ENCODE results near the gene RDH13.

RDH13 gene

GRCh38 chr19:55080968-55081769, 18.2 kb upstream of the RDH13 start:
- peak overlapping the region; percentile 24 to 53 for H3K4me3 ChIP-seq
- DNase-seq, result no peak
- no peaks in the 10 kb centered on the region for H3K36me3 ChIP-seq
- peaks cover 0 to 29% (median 19%) of the 10 kb centered on the region in 4 donors for H3K4me1 ChIP-seq
- H3K27me3 ChIP-seq, result peaks cover 21 to 92% of the 10 kb centered on the region in 2 donors
- no peaks in the 10 kb centered on the region for H3K9me3 ChIP-seq
- no peak overlapping the region for H3K27ac ChIP-seq
- TF ChIP-seq CTCF (IDR thresholded peaks at IDR 0.05), result no peak
- intact Hi-C loops (cut with DNase I; ENCODE audit: low total_unique reads), result no loop called here

- Histone ChIP-seq H3K36me3 (no peaks in the 10 kb centered on the region), H3K9me3 (no peaks in the 10 kb centered on the region), H3K4me1 (peaks cover 0 to 28% (median 19%) of the 10 kb centered on the region in 4 donors), H3K27me3 (peaks cover 21 to 89% of the 10 kb centered on the region in 2 donors), H3K27ac (no peak overlapping the region), H3K4me3 (peak overlapping the region; percentile 14 to 53)
- intact Hi-C loops (cut with DNase I; ENCODE audit: low total_unique reads), result no loop called here
- no peak for TF ChIP-seq CTCF (IDR thresholded peaks at IDR 0.05)
- no peak for DNase-seq
These were observed 17.4 kb upstream of the RDH13 start for GRCh38 chr19:55080121-55080967.

GRCh38 chr19:55079400-55080038, 16.6 kb upstream of the RDH13 start:
- Histone ChIP-seq H3K36me3 (no peaks in the 10 kb centered on the region), H3K4me1 (peaks cover 0 to 28% (median 19%) of the 10 kb centered on the region in 4 donors), H3K4me3 (no peak overlapping the region), H3K27me3 (peaks cover 21 to 82% of the 10 kb centered on the region in 2 donors), H3K27ac (no peak overlapping the region), H3K9me3 (no peaks in the 10 kb centered on the region)
- TF ChIP-seq CTCF (IDR thresholded peaks at IDR 0.05), result no peak
- intact Hi-C loops (cut with DNase I; ENCODE audit: low total_unique reads), result no loop called here
- no peak for DNase-seq

GRCh38 chr19:55078996-55079395, 16.0 kb upstream of the RDH13 start:
- DNase-seq, result no peak
- Histone ChIP-seq H3K36me3 (no peaks in the 10 kb centered on the region), H3K9me3 (peaks cover 0 to 3% (median 0%) of the 10 kb centered on the region in 3 donors), H3K4me3 (no peak overlapping the region), H3K27me3 (peaks cover 21 to 80% of the 10 kb centered on the region in 2 donors), H3K27ac (no peak overlapping the region), H3K4me1 (peaks cover 0 to 28% (median 19%) of the 10 kb centered on the region in 4 donors)
- intact Hi-C loops (cut with DNase I; ENCODE audit: low total_unique reads), result no loop called here
- TF ChIP-seq CTCF (IDR thresholded peaks at IDR 0.05), result no peak

DNA sequence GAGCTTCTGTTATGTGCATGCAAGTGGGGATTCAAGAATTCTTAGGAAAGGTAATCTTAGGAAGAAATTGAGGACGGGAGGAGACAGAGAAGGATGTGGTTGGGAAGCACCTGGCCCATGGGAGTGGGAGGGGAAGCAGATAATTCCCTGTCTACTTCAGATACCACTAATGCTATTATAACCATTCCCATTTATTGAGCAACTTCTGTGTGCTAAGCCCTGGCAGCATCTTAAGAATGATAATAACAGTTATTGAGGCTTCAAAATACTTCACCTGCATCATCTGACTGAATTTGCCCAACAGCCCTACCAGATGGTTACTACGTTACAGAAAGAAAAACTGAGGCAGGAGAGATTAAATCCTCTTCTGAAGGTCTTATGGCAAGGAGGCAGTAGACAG, 14.2 kb upstream of the RDH13 start:
- Histone ChIP-seq H3K4me1 (peaks cover 0 to 22% (median 15%) of the 10 kb centered on the region in 4 donors), H3K9me3 (peaks cover 0 to 12% (median 12%) of the 10 kb centered on the region in 3 donors), H3K36me3 (no peaks in the 10 kb centered on the region), H3K27ac (no peak overlapping the region), H3K4me3 (no peak overlapping the region), H3K27me3 (peaks cover 6 to 63% of the 10 kb centered on the region in 2 donors)
- no peak for DNase-seq
- no peak for TF ChIP-seq CTCF (IDR thresholded peaks at IDR 0.05)
- intact Hi-C loops (cut with DNase I; ENCODE audit: low total_unique reads), result no loop called here

All from tibial artery (tissue), 4 donors.